Type B pancreatic cell (in vitro differentiated cells): Measurements from ENCODE around the gene AJAP1. TPM values are rescaled to one million over a fixed set of nuclear protein-coding genes. Genes with fewer than 3 reads are reported as not detected.

Experiments used
- DNase-seq: peaks from one replicate; pipeline ENCODE4 v3.0.0; 2021; ENCODE audit warnings: mixed read lengths; ENCODE audit not compliant: unreplicated experiment; ENCODE audit errors: extremely low spot score
- H3K27ac Mint-ChIP-seq: 2 replicates; pipeline ENCODE4 v1.8.0; 2021; ENCODE audit warnings: mild to moderate bottlenecking, mixed read lengths
- H3K27me3 Mint-ChIP-seq: 2 replicates; pipeline ENCODE4 v1.8.0; 2021; ENCODE audit warnings: mixed read lengths
- H3K36me3 Mint-ChIP-seq: 2 replicates; pipeline ENCODE4 v1.8.0; 2021; ENCODE audit warnings: mixed read lengths
- H3K4me1 Mint-ChIP-seq: one replicate; pipeline ENCODE4 v1.8.0; 2021; ENCODE audit warnings: mixed read lengths; ENCODE audit not compliant: unreplicated experiment
- H3K4me3 Mint-ChIP-seq: 2 replicates; pipeline ENCODE4 v1.8.0; 2021; ENCODE audit warnings: mild to moderate bottlenecking, mixed read lengths
- H3K9me3 Mint-ChIP-seq: 2 replicates; pipeline ENCODE4 v1.8.0; 2021; ENCODE audit warnings: mixed read lengths
- CTCF ChIP-seq: fragments of 200-600 bp; sonication (generic); conservative IDR thresholded peaks from 2 replicates; pipeline ENCODE4 v1.5.0; 2021; ENCODE audit warnings: antibody characterized with exemption, mild to moderate bottlenecking
- total RNA-seq: library from RNA; stranded (reverse); gene quantifications from 2 replicates; pipeline ENCODE4 v1.2.1, GENCODE V29; 2021; ENCODE audit warnings: low replicate concordance

The AJAP1 gene
- total RNA-seq, 1 donor from 2014 or later = 9.5 TPM

DNA sequence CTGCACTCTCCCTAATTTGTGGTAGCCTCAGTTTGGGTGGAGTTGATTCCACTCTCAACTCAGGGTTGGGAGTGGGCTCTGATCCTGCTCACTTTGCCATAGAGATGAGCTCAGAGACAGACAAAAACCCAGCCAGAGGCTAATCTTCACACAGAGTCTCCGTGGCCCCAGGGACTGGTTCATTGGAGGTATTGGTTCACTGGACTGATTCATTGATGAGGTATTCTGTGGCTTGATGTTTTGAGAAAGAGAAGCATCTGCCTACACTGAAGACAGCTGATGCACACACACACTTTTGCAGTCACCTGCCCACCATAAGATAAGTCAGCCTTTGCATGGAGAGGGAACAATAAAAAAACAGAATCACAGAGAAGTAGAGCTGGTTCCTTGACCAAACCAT lies 183.8 kb downstream of the AJAP1 start:
- Mint-ChIP-seq H3K27ac (no peak overlapping the region), H3K36me3 (no peaks in the 10 kb centered on the region), H3K4me3 (no peak overlapping the region), H3K9me3 (peaks cover 4% of the 10 kb centered on the region), H3K27me3 (peaks cover 11% of the 10 kb centered on the region), H3K4me1 (peaks cover 8% of the 10 kb centered on the region)
- DNase-seq = no peak
- TF ChIP-seq CTCF = no peak
